Measurements from ENCODE around the gene CISD2.
"Not testable (repeated sequence)": the region's sequence is repeated elsewhere in the genome, so short reads cannot be mapped to it uniquely, and the experiment has no call there.

CISD2 gene, protein sequence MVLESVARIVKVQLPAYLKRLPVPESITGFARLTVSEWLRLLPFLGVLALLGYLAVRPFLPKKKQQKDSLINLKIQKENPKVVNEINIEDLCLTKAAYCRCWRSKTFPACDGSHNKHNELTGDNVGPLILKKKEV

DNA sequence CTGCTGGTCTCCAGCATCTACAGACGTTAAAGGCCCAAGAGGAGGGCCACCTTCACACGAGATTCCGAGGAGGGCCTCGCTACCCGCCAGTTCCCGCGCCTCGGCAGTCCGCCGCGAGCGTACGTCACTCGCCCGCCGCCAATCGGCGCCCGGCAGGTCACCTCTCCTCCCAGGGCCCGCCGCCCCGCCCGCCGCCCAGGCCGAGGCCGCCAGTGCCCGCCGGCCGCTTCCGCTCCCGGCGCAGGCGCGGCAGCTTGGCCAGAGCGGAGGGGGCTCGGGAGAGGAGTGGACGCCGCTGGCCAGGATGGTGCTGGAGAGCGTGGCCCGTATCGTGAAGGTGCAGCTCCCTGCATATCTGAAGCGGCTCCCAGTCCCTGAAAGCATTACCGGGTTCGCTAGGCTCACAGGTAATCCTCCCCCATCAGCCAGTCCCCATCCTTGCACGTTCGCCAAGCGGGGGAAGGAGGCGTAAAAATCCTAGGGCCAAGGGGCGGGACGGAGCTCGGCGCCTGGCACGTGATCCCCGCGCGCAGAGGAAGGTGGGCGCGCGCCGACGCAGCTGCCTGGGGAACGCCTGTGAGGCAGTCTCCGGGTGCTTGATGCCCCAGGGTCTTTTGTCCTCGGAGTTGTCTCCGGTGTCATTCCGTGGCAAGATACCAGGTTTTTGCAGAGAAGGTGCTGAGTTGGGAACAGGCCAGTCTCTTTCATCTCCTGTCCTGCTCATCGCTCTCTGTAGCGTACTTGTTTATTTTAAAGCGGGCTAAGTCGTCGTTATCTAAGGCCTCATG is at the start of gene CISD2:
CISD2 (plus strand) TSS at position 212 of the 788 bp plus-strand sequence; CDS start at position 305, 93 bp downstream.
- peak; percentile 74 for DNase-seq (ENCODE audit: low read depth)

DNA sequence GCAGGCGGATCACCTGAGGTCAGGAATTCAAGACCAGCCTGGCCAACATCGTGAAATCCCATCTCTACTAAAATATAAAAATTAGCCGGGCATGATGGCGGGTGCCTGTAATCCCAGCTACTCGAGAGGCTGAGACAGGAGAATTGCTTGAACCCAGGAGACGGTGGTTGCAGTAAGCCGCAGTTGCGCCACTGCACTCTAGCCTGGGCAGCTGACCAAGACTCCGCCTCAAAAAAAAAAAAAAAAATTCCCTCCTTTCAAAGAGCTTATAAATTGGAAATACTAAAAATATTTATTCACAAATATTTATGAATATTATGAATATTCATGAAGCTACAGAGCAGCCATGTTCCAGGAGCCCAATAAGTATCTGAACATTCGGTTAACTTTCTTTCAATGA is 49.7 kb upstream of the CISD2 start:
- not testable (repeated sequence) for DNase-seq (ENCODE audit: low read depth)

DNA sequence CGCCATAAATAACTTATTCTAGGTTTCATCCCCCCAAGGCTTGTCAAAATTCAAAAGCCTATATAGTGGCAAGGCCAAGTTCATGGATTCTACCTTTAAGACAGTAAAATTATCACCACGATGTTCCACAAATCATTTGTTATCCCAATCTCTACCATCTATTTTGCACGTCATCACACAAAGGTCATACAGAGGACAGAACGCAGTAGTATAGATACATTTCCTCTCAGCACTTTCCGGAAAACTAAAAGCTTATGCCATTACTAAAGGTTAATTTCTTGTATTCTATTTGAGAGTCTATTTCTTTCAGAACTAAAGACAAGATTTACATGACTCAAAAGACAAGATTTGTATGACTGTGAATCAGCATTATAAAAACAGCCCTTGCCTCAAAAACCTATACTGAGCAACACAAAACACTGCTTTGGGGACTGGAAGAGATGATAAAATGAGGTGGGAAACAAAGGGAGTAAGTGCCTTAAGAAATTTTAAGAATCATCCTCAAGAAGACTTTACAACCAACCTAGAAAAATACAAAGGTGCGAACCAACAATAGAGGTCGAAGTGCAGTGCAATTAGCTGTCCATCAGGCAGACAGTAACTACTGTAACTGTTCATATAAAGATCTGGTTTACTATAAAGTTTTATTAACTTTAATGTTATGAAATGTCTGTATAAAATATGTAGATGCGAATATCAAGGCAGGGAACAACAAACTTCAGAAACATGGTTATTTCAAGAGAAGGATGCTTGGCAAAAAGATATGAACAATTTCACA is 49.0 kb upstream of the CISD2 start:
- no peak for DNase-seq (ENCODE audit: low read depth)

DNA sequence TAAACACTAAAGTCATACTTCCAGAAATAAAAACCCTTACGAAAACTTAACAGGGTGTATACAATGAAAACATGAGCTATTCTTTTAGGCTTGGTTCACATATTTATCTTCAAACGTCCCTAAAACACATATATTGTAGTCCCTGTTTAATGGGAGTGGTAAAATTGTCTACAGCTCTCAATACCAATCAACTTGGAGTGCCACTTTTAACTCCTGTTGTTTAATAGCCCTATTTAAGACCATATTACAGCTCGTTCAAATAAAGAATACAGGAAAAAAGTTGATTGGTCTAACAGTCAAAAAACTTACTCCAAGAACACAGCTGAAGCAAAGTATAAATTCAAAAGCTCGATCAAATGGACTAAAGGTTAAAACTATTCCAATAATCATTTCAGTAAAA is 45.3 kb upstream of the CISD2 start:
- DNase-seq (ENCODE audit: low read depth), result no peak

DNA sequence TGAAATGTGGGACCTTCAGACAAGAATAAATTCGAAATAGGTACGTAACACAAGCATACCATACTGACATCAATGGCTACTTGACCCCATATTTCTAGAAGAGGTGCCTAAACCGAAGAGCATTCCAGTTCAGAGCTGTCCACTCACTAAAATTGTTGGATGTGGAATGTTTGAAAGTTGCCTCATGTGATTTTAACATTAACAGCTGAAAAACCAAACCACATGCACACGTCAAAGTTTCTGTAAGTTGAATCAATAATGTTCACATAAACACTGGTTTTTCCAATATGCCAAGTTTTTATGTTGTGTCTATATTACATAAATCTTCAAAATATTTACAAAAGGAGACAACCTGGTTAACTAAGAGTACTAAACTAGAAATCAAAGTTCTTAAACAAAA is 44.9 kb upstream of the CISD2 start:
- no peak for DNase-seq (ENCODE audit: low read depth)

- DNase-seq (ENCODE audit: low read depth), result no peak
Observed at GRCh38 chr4:102824398-102824797, 44.4 kb upstream of the CISD2 start.

- peak; percentile 38 for DNase-seq (ENCODE audit: low read depth)
Observed at GRCh38 chr4:102825261-102826091, 43.3 kb upstream of the CISD2 start.

DNA sequence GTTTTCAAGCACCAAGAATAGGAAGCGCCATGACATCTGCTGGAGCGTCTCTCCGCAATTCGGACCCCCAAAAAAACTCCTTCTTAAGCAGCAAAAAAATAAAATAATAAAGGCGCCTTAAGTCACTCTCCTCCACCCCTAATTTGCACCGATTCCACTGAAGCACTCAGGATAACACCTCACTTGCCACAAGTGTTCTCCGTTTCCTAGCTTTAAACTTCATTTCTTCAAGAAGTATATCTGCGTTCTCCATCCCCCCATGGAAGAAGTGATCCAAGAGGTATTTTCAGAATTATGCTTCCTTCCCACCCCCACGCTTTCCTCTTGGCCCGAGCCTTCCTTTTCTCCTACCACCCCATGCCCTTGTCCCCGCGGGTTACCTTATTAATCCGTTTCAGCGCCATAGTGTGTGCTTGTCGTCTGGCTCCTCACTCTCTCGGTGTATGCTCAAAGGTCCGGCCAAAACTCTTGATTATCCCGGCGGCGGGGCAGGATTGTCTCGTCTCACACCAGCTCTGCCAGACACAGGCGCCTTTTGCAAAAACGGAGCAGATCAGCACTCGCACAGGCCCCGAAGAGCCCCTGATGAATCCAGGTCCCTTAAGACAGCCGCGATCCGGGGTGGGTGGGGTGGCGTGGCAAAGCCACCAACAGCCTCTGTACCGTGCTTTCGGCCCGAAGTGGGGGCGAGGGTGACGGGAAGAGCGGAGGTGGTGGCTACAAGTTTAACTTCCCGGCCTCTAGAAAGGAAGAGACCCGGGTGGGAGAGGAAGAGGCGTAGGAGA is 42.5 kb upstream of the CISD2 start:
- no peak for DNase-seq (ENCODE audit: low read depth)

- DNase-seq (ENCODE audit: low read depth), result peak; percentile 91
Observed at GRCh38 chr4:102826890-102827673, 41.7 kb upstream of the CISD2 start, which contains the start of gene UBE2D3. Gene UBE2D3, minus strand, starts transcription at chr4:102827551. Its CDS starts 1,043 bp downstream, at chr4:102826508.

- peak; percentile 100 for DNase-seq (ENCODE audit: low read depth)
Observed at GRCh38 chr4:102827674-102828496, 40.9 kb upstream of the CISD2 start.

GRCh38 chr4:102828497-102828808 is 40.3 kb upstream of the CISD2 start:
- no peak for DNase-seq (ENCODE audit: low read depth)

- DNase-seq (ENCODE audit: low read depth), result no peak
Observed at GRCh38 chr4:102829803-102830202, 39.0 kb upstream of the CISD2 start.

DNA sequence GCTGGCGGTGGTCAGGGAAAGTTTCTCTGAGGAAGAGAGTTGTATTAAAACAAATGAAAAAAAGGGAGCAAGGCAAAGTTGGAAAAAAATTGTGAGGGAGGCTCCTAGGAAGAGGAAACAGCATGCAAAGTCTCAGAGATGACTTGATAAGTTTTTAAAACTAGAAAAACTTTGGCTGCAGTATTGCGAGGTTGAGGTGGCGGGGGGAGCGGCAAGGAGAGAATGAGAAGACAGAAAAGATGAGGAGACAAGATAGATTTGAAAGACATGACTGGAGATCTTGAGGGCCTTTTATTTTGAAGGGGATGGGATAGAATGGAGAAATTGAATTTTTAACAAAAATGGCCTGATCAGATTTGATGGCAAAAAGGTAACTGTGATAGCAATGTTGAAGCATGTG is 36.7 kb upstream of the CISD2 start:
- DNase-seq (ENCODE audit: low read depth), result no peak

GRCh38 chr4:102832667-102833066 is 36.1 kb upstream of the CISD2 start:
- DNase-seq (ENCODE audit: low read depth), result no peak

GRCh38 chr4:102836596-102836995 is 32.2 kb upstream of the CISD2 start:
- no peak for DNase-seq (ENCODE audit: low read depth)

- DNase-seq (ENCODE audit: low read depth), result no peak
Observed at GRCh38 chr4:102842367-102842766, 26.4 kb upstream of the CISD2 start.

- no peak for DNase-seq (ENCODE audit: low read depth)
Observed at GRCh38 chr4:102843273-102843672, 25.5 kb upstream of the CISD2 start.

DNA sequence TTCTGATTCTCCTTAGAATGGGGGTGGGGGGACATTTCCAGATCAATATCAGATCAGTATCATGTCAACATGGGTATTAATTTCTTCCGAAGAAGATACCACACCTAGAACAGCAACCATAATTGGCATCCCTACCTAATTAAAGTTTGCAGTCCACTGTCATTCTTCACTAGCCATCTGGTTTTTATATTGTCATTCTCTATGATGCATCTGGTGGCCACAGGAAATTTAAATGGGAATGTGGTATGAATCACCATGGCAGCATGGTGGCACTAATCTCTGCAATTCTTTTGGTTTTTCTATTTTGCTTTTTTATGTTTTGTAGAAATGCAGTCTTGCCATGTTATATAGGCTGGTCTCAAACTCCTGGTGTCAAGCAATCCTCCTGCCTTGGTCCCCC is 24.9 kb upstream of the CISD2 start:
- no peak for DNase-seq (ENCODE audit: low read depth)

DNA sequence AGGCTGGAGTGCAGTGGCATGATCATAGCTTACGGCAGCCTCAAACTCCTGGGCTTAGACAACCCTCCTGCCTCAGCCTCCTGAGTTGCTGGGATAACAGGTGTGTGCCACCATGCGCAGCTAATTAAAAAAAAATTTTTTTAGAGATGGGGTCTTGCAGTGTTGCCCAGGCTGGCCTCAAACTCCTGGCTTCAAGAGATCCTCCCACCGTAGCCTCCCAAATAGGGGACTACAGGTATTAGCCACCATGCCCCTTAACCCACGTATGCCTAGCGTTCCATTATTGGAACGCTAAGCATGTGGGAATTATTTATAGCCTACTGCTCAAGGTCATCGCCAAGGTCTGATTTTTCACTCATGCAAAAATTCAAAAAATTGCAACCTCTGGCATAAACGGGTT is 21.1 kb upstream of the CISD2 start:
- no peak for DNase-seq (ENCODE audit: low read depth)
